Lower leg skin (tissue), 3 donors: ENCODE data around the gene SVIL.
"Not testable (repeated sequence)": the region's sequence is repeated elsewhere in the genome, so short reads cannot be mapped to it uniquely, and the experiment has no call there.

ENCODE experiments used
- POLR2A ChIP-seq, 2 donors: fragments of 450-650 bp; IDR thresholded peaks; one replicate each; pipeline ENCODE4 v1.6.1; 2016 to 2017; ENCODE audit warnings: antibody characterized with exemption in 2 of 2, mild to moderate bottlenecking in 1 of 2, moderate library complexity in 1 of 2
- TF ChIP-seq, protein P1 (sequence below), 3 donors: fragments of 450-650 bp; IDR thresholded peaks; one replicate each; pipeline ENCODE4 v1.5.1; 2016; ENCODE audit warnings: antibody characterized with exemption in 3 of 3, mild to moderate bottlenecking in 3 of 3, moderate library complexity in 2 of 3

- TF ChIP-seq POLR2A (IDR thresholded peaks at IDR 0.05), result not testable (repeated sequence)
- TF ChIP-seq, protein P1, sequence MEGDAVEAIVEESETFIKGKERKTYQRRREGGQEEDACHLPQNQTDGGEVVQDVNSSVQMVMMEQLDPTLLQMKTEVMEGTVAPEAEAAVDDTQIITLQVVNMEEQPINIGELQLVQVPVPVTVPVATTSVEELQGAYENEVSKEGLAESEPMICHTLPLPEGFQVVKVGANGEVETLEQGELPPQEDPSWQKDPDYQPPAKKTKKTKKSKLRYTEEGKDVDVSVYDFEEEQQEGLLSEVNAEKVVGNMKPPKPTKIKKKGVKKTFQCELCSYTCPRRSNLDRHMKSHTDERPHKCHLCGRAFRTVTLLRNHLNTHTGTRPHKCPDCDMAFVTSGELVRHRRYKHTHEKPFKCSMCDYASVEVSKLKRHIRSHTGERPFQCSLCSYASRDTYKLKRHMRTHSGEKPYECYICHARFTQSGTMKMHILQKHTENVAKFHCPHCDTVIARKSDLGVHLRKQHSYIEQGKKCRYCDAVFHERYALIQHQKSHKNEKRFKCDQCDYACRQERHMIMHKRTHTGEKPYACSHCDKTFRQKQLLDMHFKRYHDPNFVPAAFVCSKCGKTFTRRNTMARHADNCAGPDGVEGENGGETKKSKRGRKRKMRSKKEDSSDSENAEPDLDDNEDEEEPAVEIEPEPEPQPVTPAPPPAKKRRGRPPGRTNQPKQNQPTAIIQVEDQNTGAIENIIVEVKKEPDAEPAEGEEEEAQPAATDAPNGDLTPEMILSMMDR (IDR thresholded peaks at IDR 0.05), result not testable (repeated sequence)
Observed at GRCh38 chr10:29507750-29508149, 127.0 kb downstream of the SVIL start.
